Muscle of leg (tissue), 11 donors: ENCODE data around the gene RERE. TPM values are rescaled to one million over a fixed set of nuclear protein-coding genes. Genes with fewer than 3 reads are reported as not detected.
A peak's percentile ranks its signal among the peaks of the same experiment; 100 is the strongest.

Experiments used
- DNase-seq: peaks from one replicate; pipeline ENCODE4 v3.0.0; 2013
- H3K27ac ChIP-seq: one replicate; pipeline ENCODE4 v1.5.1; 2013; ENCODE audit warnings: mild to moderate bottlenecking, low read length, control low read depth
- H3K27me3 ChIP-seq: one replicate; pipeline ENCODE4 v1.6.1; 2013; ENCODE audit warnings: low read length; ENCODE audit not compliant: control insufficient read depth, insufficient read depth
- H3K36me3 ChIP-seq: one replicate; pipeline ENCODE4 v1.6.1; 2013; ENCODE audit warnings: low read length; ENCODE audit not compliant: control insufficient read depth, insufficient read depth
- H3K4me1 ChIP-seq: one replicate; pipeline ENCODE4 v1.6.1; 2013; ENCODE audit warnings: low read length; ENCODE audit not compliant: control insufficient read depth, insufficient read depth
- H3K4me3 ChIP-seq: one replicate; pipeline ENCODE4 v1.5.1; 2013; ENCODE audit warnings: low read length, control low read depth
- H3K9me3 ChIP-seq: replicated peaks from 2 replicates; pipeline ENCODE4 v1.6.1; 2013; ENCODE audit warnings: low read depth, low read length; ENCODE audit not compliant: control insufficient read depth
- WGBS: methylation state at CpG from one replicate; pipeline ENCODE4 v1.1.5; 2013; ENCODE audit warnings: missing lambda C conversion rate; ENCODE audit not compliant: insufficient coverage; 5-methylcytosine and 5-hydroxymethylcytosine counted together
- polyA plus RNA-seq, 8 donors: library from polyadenylated mRNA; unstranded; fragments of 120-200 nt; gene quantifications; one replicate each; pipeline versions ENCODE4 v1.2.1 to v1.2.3, GENCODE V29; 2013; ENCODE audit warnings: inconsistent platforms in 1 of 8, low replicate concordance in 1 of 8; ENCODE audit not compliant: insufficient read length in 8 of 8, insufficient read depth in 1 of 8
- total RNA-seq: library from RNA; stranded (reverse); fragments of 120-200 nt; gene quantifications from one replicate; pipeline ENCODE4 v1.2.4, GENCODE V29; 2013

The RERE gene
- total and polyA plus RNA-seq, 9 donors: 63.7 to 102 (median 82.8) TPM

GRCh38 chr1:8337776-8338525 is 479.5 kb downstream of the RERE start:
- Histone ChIP-seq H3K9me3 (no peaks in the 10 kb centered on the region), H3K27me3 (peaks cover 2% of the 10 kb centered on the region), H3K27ac (no peak overlapping the region), H3K4me3 (no peak overlapping the region), H3K4me1 (peaks cover 2% of the 10 kb centered on the region), H3K36me3 (peaks cover 3% of the 10 kb centered on the region)
- WGBS: 94% methylated on average over 22 of the region's 25 CpGs
- no peak for DNase-seq

GRCh38 chr1:8335246-8335645 is 482.2 kb downstream of the RERE start:
- Histone ChIP-seq H3K9me3 (no peaks in the 10 kb centered on the region), H3K27me3 (no peaks in the 10 kb centered on the region), H3K27ac (no peak overlapping the region), H3K36me3 (peaks cover 3% of the 10 kb centered on the region), H3K4me3 (no peak overlapping the region), H3K4me1 (no peaks in the 10 kb centered on the region)
- DNase-seq: no peak
- 91% methylated on average over 26 of the region's 27 CpGs for WGBS

- no peaks in the 10 kb centered on the region for H3K27me3 ChIP-seq
- H3K4me1 ChIP-seq: no peaks in the 10 kb centered on the region
- peaks cover 3% of the 10 kb centered on the region for H3K36me3 ChIP-seq
- peak overlapping the region; percentile 13 for H3K27ac ChIP-seq
- no peak overlapping the region for H3K4me3 ChIP-seq
- WGBS: 89% methylated on average over 19 of the region's 24 CpGs
- H3K9me3 ChIP-seq: no peaks in the 10 kb centered on the region
- DNase-seq: no peak
Measured at GRCh38 chr1:8334106-8334851, 483.2 kb downstream of the RERE start.

- H3K9me3 ChIP-seq: no peaks in the 10 kb centered on the region
- no peaks in the 10 kb centered on the region for H3K27me3 ChIP-seq
- H3K27ac ChIP-seq: peak overlapping the region; percentile 13
- no peak overlapping the region for H3K4me3 ChIP-seq
- H3K4me1 ChIP-seq: no peaks in the 10 kb centered on the region
- DNase-seq: no peak
- peaks cover 3% of the 10 kb centered on the region for H3K36me3 ChIP-seq
- WGBS: 90% methylated on average over 16 of the region's 16 CpGs
Measured at GRCh38 chr1:8333246-8333987, 484.0 kb downstream of the RERE start.

GRCh38 chr1:8332806-8333205 is 484.6 kb downstream of the RERE start:
- no peaks in the 10 kb centered on the region for H3K9me3 ChIP-seq
- no peak overlapping the region for H3K27ac ChIP-seq
- 74% methylated on average over 13 of the region's 16 CpGs for WGBS
- no peaks in the 10 kb centered on the region for H3K27me3 ChIP-seq
- no peak overlapping the region for H3K4me3 ChIP-seq
- no peak for DNase-seq
- peaks cover 3% of the 10 kb centered on the region for H3K36me3 ChIP-seq
- H3K4me1 ChIP-seq: no peaks in the 10 kb centered on the region

- peaks cover 1% of the 10 kb centered on the region for H3K36me3 ChIP-seq
- WGBS: 91% methylated on average over 47 of the region's 47 CpGs
Measured at GRCh38 chr1:8330271-8331125, 486.9 kb downstream of the RERE start.

GRCh38 chr1:8329858-8330257 is 487.6 kb downstream of the RERE start:
- no peak for DNase-seq
- 85% methylated on average over 14 of the region's 14 CpGs for WGBS
- no peaks in the 10 kb centered on the region for H3K9me3 ChIP-seq
- H3K27ac ChIP-seq: no peak overlapping the region
- H3K4me3 ChIP-seq: no peak overlapping the region
- H3K36me3 ChIP-seq: no peaks in the 10 kb centered on the region
- H3K4me1 ChIP-seq: no peaks in the 10 kb centered on the region
- no peaks in the 10 kb centered on the region for H3K27me3 ChIP-seq

More at GRCh38 chr1:8330271-8331125, 486.9 kb downstream of the RERE start:
- Histone ChIP-seq H3K27me3 (no peaks in the 10 kb centered on the region), H3K9me3 (no peaks in the 10 kb centered on the region), H3K27ac (no peak overlapping the region), H3K4me3 (no peak overlapping the region), H3K4me1 (no peaks in the 10 kb centered on the region)
- DNase-seq: no peak

GRCh38 chr1:8329439-8329838 is 488.0 kb downstream of the RERE start:
- no peaks in the 10 kb centered on the region for H3K4me1 ChIP-seq
- WGBS: 60% methylated on average over 11 of the region's 12 CpGs
- no peak for DNase-seq
- H3K4me3 ChIP-seq: no peak overlapping the region
- no peak overlapping the region for H3K27ac ChIP-seq
- no peaks in the 10 kb centered on the region for H3K27me3 ChIP-seq
- H3K36me3 ChIP-seq: no peaks in the 10 kb centered on the region
- H3K9me3 ChIP-seq: no peaks in the 10 kb centered on the region

- Histone ChIP-seq H3K9me3 (no peaks in the 10 kb centered on the region), H3K4me3 (no peak overlapping the region), H3K27me3 (no peaks in the 10 kb centered on the region), H3K27ac (no peak overlapping the region), H3K36me3 (no peaks in the 10 kb centered on the region), H3K4me1 (peaks cover 5% of the 10 kb centered on the region)
- WGBS: 92% methylated on average over 17 of the region's 18 CpGs
- DNase-seq: no peak
Measured at GRCh38 chr1:8328271-8328670, 489.2 kb downstream of the RERE start.
